Prostate gland (tissue), 2 donors: Measurements from ENCODE around the gene OSCP1.

Experiments
- CTCF ChIP-seq, 4 experiments: fragments of 200-600 bp in 2 of 4; fragments of 450-650 bp in 2 of 4; sonication (generic) in 2 of 4; IDR thresholded peaks; 1 replicate in 3 of 4; 2 replicates in 1 of 4; pipeline ENCODE4 v1.5.1; 2016 to 2019; ENCODE audit warnings: antibody characterized with exemption in 4 of 4, mild to moderate bottlenecking in 2 of 4, moderate library complexity in 2 of 4
- POLR2A ChIP-seq: fragments of 450-650 bp; IDR thresholded peaks from one replicate; pipeline ENCODE4 v1.6.1; 2016; ENCODE audit warnings: antibody characterized with exemption, mild to moderate bottlenecking
- POLR2AphosphoS5 ChIP-seq: sonication (generic); formaldehyde crosslinking; IDR thresholded peaks from one replicate; pipeline ENCODE4 v1.6.1; 2017; ENCODE audit warnings: antibody characterized with exemption

- TF ChIP-seq CTCF (IDR thresholded peaks at IDR 0.05) = no peak
- TF ChIP-seq POLR2A = no peak
- TF ChIP-seq POLR2AphosphoS5 = no peak
Measured at GRCh38 chr1:36457691-36458090, 7.4 kb upstream of the OSCP1 start.
